HepG2 (cell line): ENCODE measurements around the gene CUEDC2. TPM values are rescaled to one million over a fixed set of nuclear protein-coding genes. Genes with fewer than 3 reads are reported as not detected.

Experiments used
- CTCF ChIP-seq: sonication (generic); formaldehyde crosslinking; IDR thresholded peaks from 2 replicates; pipeline ENCODE4 v1.5.0; 2020; ENCODE audit warnings: mild to moderate bottlenecking, missing genetic modification reagents, moderate library complexity
- HDAC1 ChIP-seq: sonication (generic); formaldehyde crosslinking; IDR thresholded peaks from 2 replicates; pipeline ENCODE4 v1.5.1; 2020; ENCODE audit warnings: mild to moderate bottlenecking, missing genetic modification reagents
- HIVEP1 ChIP-seq: sonication (generic); formaldehyde crosslinking; IDR thresholded peaks from 2 replicates; pipeline ENCODE4 v1.4.0; 2020; ENCODE audit warnings: mild to moderate bottlenecking, missing genetic modification reagents
- HNF4G ChIP-seq, 2 experiments: sonication (generic) in 1 of 2; formaldehyde crosslinking in 1 of 2; IDR thresholded peaks; 2 replicates each; pipeline versions ENCODE4 v1.4.0 to v1.6.1; 2011 to 2020; ENCODE audit warnings: borderline replicate concordance in 2 of 2, low read depth in 2 of 2, mild to moderate bottlenecking in 2 of 2, low read length in 1 of 2, missing genetic modification reagents in 1 of 2, moderate library complexity in 1 of 2
- NFKB2 ChIP-seq: sonication (generic); formaldehyde crosslinking; IDR thresholded peaks from 2 replicates; pipeline ENCODE4 v1.4.0; 2020; ENCODE audit warnings: missing genetic modification reagents, borderline replicate concordance
- RXRA ChIP-seq: sonication (generic); formaldehyde crosslinking; IDR thresholded peaks from 2 replicates; pipeline ENCODE4 v1.5.1; 2020; ENCODE audit warnings: missing genetic modification reagents
- ZBTB8A ChIP-seq: sonication (generic); formaldehyde crosslinking; IDR thresholded peaks from 2 replicates; pipeline ENCODE4 v1.4.0; 2020; ENCODE audit warnings: mild to moderate bottlenecking, low read depth, missing genetic modification reagents, borderline replicate concordance
- ZFY ChIP-seq: sonication (generic); formaldehyde crosslinking; IDR thresholded peaks from 2 replicates; pipeline ENCODE4 v1.4.0; 2020; ENCODE audit warnings: missing genetic modification reagents
- ZNF138 ChIP-seq: sonication (generic); formaldehyde crosslinking; IDR thresholded peaks from 2 replicates; pipeline ENCODE4 v1.5.0; 2020; ENCODE audit warnings: mild to moderate bottlenecking, low read depth, missing genetic modification reagents
- ZNF143 ChIP-seq: sonication (generic); formaldehyde crosslinking; IDR thresholded peaks from 2 replicates; pipeline ENCODE4 v1.4.0; 2020; ENCODE audit warnings: missing genetic modification reagents
- ZNF33A ChIP-seq: sonication (generic); formaldehyde crosslinking; IDR thresholded peaks from 2 replicates; pipeline ENCODE4 v1.5.1; 2020; ENCODE audit warnings: missing genetic modification reagents, mild to moderate bottlenecking, moderate library complexity, borderline replicate concordance
- ZNF780A ChIP-seq: sonication (generic); formaldehyde crosslinking; IDR thresholded peaks from 2 replicates; pipeline ENCODE4 v1.8.0; 2022; ENCODE audit warnings: mild to moderate bottlenecking, missing genetic modification reagents, moderate library complexity
- ZUFSP ChIP-seq: sonication (generic); formaldehyde crosslinking; IDR thresholded peaks from 2 replicates; pipeline ENCODE4 v1.9.0; 2021; ENCODE audit warnings: missing genetic modification reagents, mild to moderate bottlenecking, borderline replicate concordance
- polyA plus RNA-seq, 8 experiments: library from polyadenylated mRNA; depleted of rRNA in 3 of 8; stranded (reverse) in 7 of 8; unstranded in 1 of 8; fragments of >200 nt; fragmentation: Illumina TruSeq in 4 of 8; extraction: Trizol in 4 of 8; gene quantifications; 2 replicates each; pipeline versions ENCODE4 v1.2.1 to v1.2.3, GENCODE V29; 2011 to 2016; ENCODE audit warnings: low read depth in 4 of 8, missing spikeins in 1 of 8, mixed read lengths in 1 of 8; ENCODE audit not compliant: insufficient read depth in 1 of 8
- total RNA-seq, 5 experiments: library from RNA; depleted of rRNA; stranded (reverse); fragments of >200 nt; fragmentation: Illumina TruSeq; extraction: Trizol; gene quantifications; 2 replicates each; pipeline ENCODE4 v1.2.3, GENCODE V29; 2016; ENCODE audit warnings: low read depth in 1 of 5
- TF ChIP-seq, protein P1 (sequence below): sonication (generic); formaldehyde crosslinking; IDR thresholded peaks from 2 replicates; pipeline ENCODE4 v1.4.0; 2020; ENCODE audit warnings: low read depth, mild to moderate bottlenecking, missing genetic modification reagents
- TF ChIP-seq, protein P2 (sequence below): sonication (generic); formaldehyde crosslinking; IDR thresholded peaks from 2 replicates; pipeline ENCODE4 v1.5.1; 2020; ENCODE audit warnings: mild to moderate bottlenecking, missing genetic modification reagents, moderate library complexity
- TF ChIP-seq, protein P3 (sequence below): sonication (generic); formaldehyde crosslinking; conservative IDR thresholded peaks from 2 replicates; pipeline ENCODE4 v1.5.0; 2020; ENCODE audit warnings: missing genetic modification reagents

The CUEDC2 gene
- total and polyA plus RNA-seq, 2 of the 13 experiments (the other 11 are each of a cell fraction or from before 2014, with no cell fraction given) = 13.1 to 18.4 TPM

DNA sequence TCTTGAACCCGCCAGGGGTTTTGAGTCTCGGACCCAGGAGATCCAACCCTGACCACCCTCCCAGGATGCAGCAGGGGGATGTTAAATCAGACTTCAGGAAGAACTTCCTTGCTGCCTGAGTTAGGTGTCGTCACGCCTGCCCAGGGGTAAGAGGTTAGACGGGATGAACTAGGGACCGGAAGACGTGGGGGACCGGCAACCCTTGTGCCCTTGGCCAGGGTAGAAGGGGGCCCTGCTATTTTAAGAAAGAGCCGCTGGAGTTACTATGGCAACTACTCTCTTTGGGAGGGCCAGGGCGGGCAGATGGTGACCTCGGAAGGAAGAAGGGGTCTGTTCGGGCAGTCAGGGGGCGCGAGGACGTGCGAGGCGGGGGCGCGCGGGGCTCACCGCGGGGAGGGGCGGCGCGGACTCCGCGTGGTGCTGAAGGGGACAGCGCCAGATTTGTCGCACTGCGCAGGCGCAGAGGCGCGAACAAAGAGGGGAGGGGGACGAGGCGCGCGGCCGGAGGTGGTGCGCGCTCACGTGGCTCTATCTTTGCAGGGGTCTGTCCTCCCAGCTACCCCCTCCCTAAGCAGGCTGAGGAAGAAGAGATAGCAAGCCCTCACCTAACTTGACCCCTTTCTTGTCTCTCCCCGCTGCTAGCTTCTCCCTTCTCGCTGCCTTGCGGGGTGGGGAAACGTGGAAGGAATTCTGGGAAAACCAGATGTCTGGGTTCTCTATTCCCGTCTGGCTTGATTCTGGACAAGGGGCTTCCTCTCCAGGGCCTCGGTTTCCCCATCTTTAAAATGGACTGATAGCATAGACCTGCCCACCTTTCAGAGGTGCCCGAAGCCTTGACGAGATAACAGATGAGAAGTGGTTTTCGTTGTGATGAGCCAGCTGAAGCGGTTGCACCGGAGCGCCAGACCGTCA, 12.8 kb downstream of the CUEDC2 start (continued):
- TF ChIP-seq, protein P1, sequence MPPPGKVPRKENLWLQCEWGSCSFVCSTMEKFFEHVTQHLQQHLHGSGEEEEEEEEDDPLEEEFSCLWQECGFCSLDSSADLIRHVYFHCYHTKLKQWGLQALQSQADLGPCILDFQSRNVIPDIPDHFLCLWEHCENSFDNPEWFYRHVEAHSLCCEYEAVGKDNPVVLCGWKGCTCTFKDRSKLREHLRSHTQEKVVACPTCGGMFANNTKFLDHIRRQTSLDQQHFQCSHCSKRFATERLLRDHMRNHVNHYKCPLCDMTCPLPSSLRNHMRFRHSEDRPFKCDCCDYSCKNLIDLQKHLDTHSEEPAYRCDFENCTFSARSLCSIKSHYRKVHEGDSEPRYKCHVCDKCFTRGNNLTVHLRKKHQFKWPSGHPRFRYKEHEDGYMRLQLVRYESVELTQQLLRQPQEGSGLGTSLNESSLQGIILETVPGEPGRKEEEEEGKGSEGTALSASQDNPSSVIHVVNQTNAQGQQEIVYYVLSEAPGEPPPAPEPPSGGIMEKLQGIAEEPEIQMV (CRISPR knock-in tag) = no peak
- TF ChIP-seq HIVEP1 (CRISPR knock-in tag) (0 out of 2 replicates have a peak, but pooled peaks have one; percentile 57), HDAC1 (CRISPR knock-in tag) (peak; percentile 79; the same call in 1 of the 2 replicates), CTCF (CRISPR knock-in tag) (no peak), HNF4G (IDR thresholded peaks at IDR 0.05; ENCODE audit: borderline replicate concordance, low read depth, low read length) (no peak), HNF4G (CRISPR knock-in tag; IDR thresholded peaks at IDR 0.05; ENCODE audit: borderline replicate concordance, low read depth) (no peak), ZFY (CRISPR knock-in tag) (no peak; the same call in 1 of the 2 replicates), NFKB2 (CRISPR knock-in tag) (0 out of 2 replicates have a peak, but pooled peaks have one; percentile 65), RXRA (CRISPR knock-in tag) (peak; percentile 22; the same call in 1 of the 2 replicates), ZNF143 (CRISPR knock-in tag) (peak; percentile 76), ZUFSP (CRISPR knock-in tag) (no peak), ZBTB8A (CRISPR knock-in tag) (no peak), ZNF33A (no peak), ZNF780A (no peak), ZNF138 (CRISPR knock-in tag) (no peak)
- TF ChIP-seq, protein P2, sequence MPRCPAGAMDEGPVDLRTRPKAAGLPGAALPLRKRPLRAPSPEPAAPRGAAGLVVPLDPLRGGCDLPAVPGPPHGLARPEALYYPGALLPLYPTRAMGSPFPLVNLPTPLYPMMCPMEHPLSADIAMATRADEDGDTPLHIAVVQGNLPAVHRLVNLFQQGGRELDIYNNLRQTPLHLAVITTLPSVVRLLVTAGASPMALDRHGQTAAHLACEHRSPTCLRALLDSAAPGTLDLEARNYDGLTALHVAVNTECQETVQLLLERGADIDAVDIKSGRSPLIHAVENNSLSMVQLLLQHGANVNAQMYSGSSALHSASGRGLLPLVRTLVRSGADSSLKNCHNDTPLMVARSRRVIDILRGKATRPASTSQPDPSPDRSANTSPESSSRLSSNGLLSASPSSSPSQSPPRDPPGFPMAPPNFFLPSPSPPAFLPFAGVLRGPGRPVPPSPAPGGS (CRISPR knock-in tag) = 0 out of 2 replicates have a peak, but pooled peaks have one; percentile 12
- TF ChIP-seq, protein P3, sequence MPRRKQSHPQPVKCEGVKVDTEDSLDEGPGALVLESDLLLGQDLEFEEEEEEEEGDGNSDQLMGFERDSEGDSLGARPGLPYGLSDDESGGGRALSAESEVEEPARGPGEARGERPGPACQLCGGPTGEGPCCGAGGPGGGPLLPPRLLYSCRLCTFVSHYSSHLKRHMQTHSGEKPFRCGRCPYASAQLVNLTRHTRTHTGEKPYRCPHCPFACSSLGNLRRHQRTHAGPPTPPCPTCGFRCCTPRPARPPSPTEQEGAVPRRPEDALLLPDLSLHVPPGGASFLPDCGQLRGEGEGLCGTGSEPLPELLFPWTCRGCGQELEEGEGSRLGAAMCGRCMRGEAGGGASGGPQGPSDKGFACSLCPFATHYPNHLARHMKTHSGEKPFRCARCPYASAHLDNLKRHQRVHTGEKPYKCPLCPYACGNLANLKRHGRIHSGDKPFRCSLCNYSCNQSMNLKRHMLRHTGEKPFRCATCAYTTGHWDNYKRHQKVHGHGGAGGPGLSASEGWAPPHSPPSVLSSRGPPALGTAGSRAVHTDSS = no peak
